ENCODE measurements around the gene DGKI. TPM values are rescaled to one million over a fixed set of nuclear protein-coding genes. Genes with fewer than 3 reads are reported as not detected.

Gene DGKI
- total and polyA plus RNA-seq, 2 experiments from 2014 or later = 0.16 to 1.0 TPM

GRCh38 chr7:137828456-137828855, 18.3 kb downstream of the DGKI start (continued):
- TF ChIP-seq JUNB (IDR thresholded peaks at IDR 0.05; ENCODE audit: unreplicated experiment) (no peak), EZH2 (IDR thresholded peaks at IDR 0.05; ENCODE audit: low read depth, unreplicated experiment) (no peak), ZNF331 (CRISPR knock-in tag; IDR thresholded peaks at IDR 0.05; ENCODE audit: low read depth) (no peak), NANOG (IDR thresholded peaks at IDR 0.05; ENCODE audit: borderline replicate concordance) (no peak), REST (IDR thresholded peaks at IDR 0.05; ENCODE audit: unreplicated experiment) (no peak)

- Histone ChIP-seq H2AFZ (no peak overlapping the region), H3K79me2 (replicated peaks; ENCODE audit: insufficient read depth) (no peaks in the 10 kb centered on the region), H3K4me3 (no peak overlapping the region), H3K36me3 (ENCODE audit: insufficient read depth) (no peaks in the 10 kb centered on the region), H3K4me1 (ENCODE audit: insufficient read depth) (peaks cover 15% of the 10 kb centered on the region), H3K9me2 (ENCODE audit: insufficient read depth) (0 out of 2 replicates have a peak, but pooled peaks cover 4% of the 10 kb centered on the region), H3K4me2 (no peak overlapping the region), H3F3A (replicated peaks; ENCODE audit: low read depth) (no peaks in the 10 kb centered on the region), H4K20me1 (replicated peaks; ENCODE audit: insufficient read depth) (no peaks in the 10 kb centered on the region), H3K27ac (ENCODE audit: low read depth) (no peak overlapping the region), H3K27me3 (ENCODE audit: insufficient read depth) (no peaks in the 10 kb centered on the region)
- H3K36me3 Mint-ChIP-seq (ENCODE audit: low read depth) = peaks cover 2% of the 10 kb centered on the region; the same call in 1 of the 3 replicates
- no peak overlapping the region for H3K27ac Mint-ChIP-seq
- no peak for ATAC-seq
- no peak for DNase-seq (ENCODE audit: low spot score)
- H3K4me3 Mint-ChIP-seq = no peak overlapping the region
- peaks cover 14% of the 10 kb centered on the region for H3K4me1 Mint-ChIP-seq
- no peaks in the 10 kb centered on the region for H3K27me3 Mint-ChIP-seq (ENCODE audit: insufficient read depth, low read depth, poor library complexity)
- H3K9me3 Mint-ChIP-seq = peaks cover 2% of the 10 kb centered on the region; the same call in 2 of the 3 replicates
- TF ChIP-seq ZNF114 (CRISPR knock-in tag; IDR thresholded peaks at IDR 0.05) = no peak
- no peak for TF ChIP-seq JUNB (IDR thresholded peaks at IDR 0.05; ENCODE audit: unreplicated experiment)
- TF ChIP-seq ETS1 (IDR thresholded peaks at IDR 0.05) = no peak
- TF ChIP-seq ZNF331 (CRISPR knock-in tag; IDR thresholded peaks at IDR 0.05; ENCODE audit: low read depth) = no peak
- TF ChIP-seq ZNF462 (CRISPR knock-in tag; IDR thresholded peaks at IDR 0.05) = no peak
- no peak for TF ChIP-seq NANOG (IDR thresholded peaks at IDR 0.05; ENCODE audit: borderline replicate concordance)
- TF ChIP-seq CTCF (conservative IDR thresholded peaks at IDR 0.05; ENCODE audit: low read depth in 2 of 2) = no peak
- no peak for TF ChIP-seq STAT1 (IDR thresholded peaks at IDR 0.05; ENCODE audit: unreplicated experiment)
These were observed 21.3 kb downstream of the DGKI start for GRCh38 chr7:137825489-137825888.

Data from GM23338 (cell line).